Stimulated activated CD8-positive, alpha-beta memory T cell treated with anti-CD3 and anti-CD28 coated beads, Interleukin-12 subunit alpha, Interleukin-12 subunit beta, amount 100 ng/mL, for 24 hours (primary cell): ENCODE data around the gene HYDIN.

Experiments
- DNase-seq: peaks from one replicate; pipeline ENCODE4 v3.0.0-alpha.2; 2020; ENCODE audit errors: extremely low read depth

The HYDIN gene

GRCh38 chr16:70766176-70766575, 464.3 kb downstream of the HYDIN start:
- no peak for DNase-seq

GRCh38 chr16:70765491-70765890, 465.0 kb downstream of the HYDIN start:
- DNase-seq, result no peak

- DNase-seq, result no peak
Measured at GRCh38 chr16:70764632-70765031, 465.9 kb downstream of the HYDIN start.

GRCh38 chr16:70760221-70760620, 470.3 kb downstream of the HYDIN start:
- no peak for DNase-seq

GRCh38 chr16:70759666-70760065, 470.9 kb downstream of the HYDIN start:
- no peak for DNase-seq

GRCh38 chr16:70758786-70759185, 471.7 kb downstream of the HYDIN start:
- no peak for DNase-seq
